ENCODE data around the gene RNF130. TPM values are rescaled to one million over a fixed set of nuclear protein-coding genes. Genes with fewer than 3 reads are reported as not detected.

Gene RNF130
- total and polyA plus RNA-seq, 9 donors = 54.7 to 120 (median 67.1) TPM

- Histone ChIP-seq H3K27ac (no peak overlapping the region), H3K9me3 (no peaks in the 10 kb centered on the region), H3K27me3 (no peaks in the 10 kb centered on the region), H3K36me3 (no peaks in the 10 kb centered on the region), H3K4me1 (ENCODE audit: insufficient read depth) (no peaks in the 10 kb centered on the region), H3K4me3 (no peak overlapping the region)
- TF ChIP-seq EP300 (IDR thresholded peaks at IDR 0.05) (no peak), POLR2A (IDR thresholded peaks at IDR 0.05) (no peak), CTCF (IDR thresholded peaks at IDR 0.05) (no peak)
- intact Hi-C loops (cut with DNase I) = no loop called here
- DNase-seq = no peak
- WGBS, 3 donors = 92 to 94% (median 93%) methylated on average over 3 of the region's 3 CpGs
Measured at GRCh38 chr5:180104168-180104530, 32.6 kb upstream of the RNF130 start.

- Histone ChIP-seq H3K9me3 (no peaks in the 10 kb centered on the region), H3K27ac (no peak overlapping the region), H3K4me1 (ENCODE audit: insufficient read depth) (no peaks in the 10 kb centered on the region), H3K27me3 (no peaks in the 10 kb centered on the region), H3K36me3 (no peaks in the 10 kb centered on the region), H3K4me3 (no peak overlapping the region)
- TF ChIP-seq EP300 (IDR thresholded peaks at IDR 0.05) (no peak), POLR2A (IDR thresholded peaks at IDR 0.05) (no peak), CTCF (IDR thresholded peaks at IDR 0.05) (no peak)
- intact Hi-C loops (cut with DNase I) = no loop called here
- DNase-seq = no peak
- WGBS, 3 donors = 80 to 83% (median 81%) methylated on average over 6 of the region's 6 CpGs
Measured at GRCh38 chr5:180103487-180104167, 32.1 kb upstream of the RNF130 start.

- intact Hi-C loops (cut with DNase I) = no loop called here
- no peaks in the 10 kb centered on the region for H3K4me1 ChIP-seq (ENCODE audit: insufficient read depth)
- H3K27me3 ChIP-seq = no peaks in the 10 kb centered on the region
- WGBS, 3 donors = 64 to 75% (median 73%) methylated on average over 9 of the region's 9 CpGs
- TF ChIP-seq EP300 (IDR thresholded peaks at IDR 0.05) (no peak), POLR2A (IDR thresholded peaks at IDR 0.05) (no peak), CTCF (IDR thresholded peaks at IDR 0.05) (no peak)
- no peak overlapping the region for H3K4me3 ChIP-seq
- no peaks in the 10 kb centered on the region for H3K36me3 ChIP-seq
- no peaks in the 10 kb centered on the region for H3K9me3 ChIP-seq
- no peak for DNase-seq
- no peak overlapping the region for H3K27ac ChIP-seq
Measured at GRCh38 chr5:180102636-180103035, 31.1 kb upstream of the RNF130 start.

- Histone ChIP-seq H3K4me3 (no peak overlapping the region), H3K27me3 (no peaks in the 10 kb centered on the region), H3K4me1 (ENCODE audit: insufficient read depth) (no peaks in the 10 kb centered on the region), H3K27ac (no peak overlapping the region), H3K36me3 (no peaks in the 10 kb centered on the region), H3K9me3 (no peaks in the 10 kb centered on the region)
- WGBS, 3 donors = 87 to 89% (median 89%) methylated on average over 20 of the region's 20 CpGs
- TF ChIP-seq EP300 (IDR thresholded peaks at IDR 0.05) (no peak), POLR2A (IDR thresholded peaks at IDR 0.05) (no peak), CTCF (IDR thresholded peaks at IDR 0.05) (no peak)
- intact Hi-C loops (cut with DNase I) = no loop called here
- no peak for DNase-seq
Measured at GRCh38 chr5:180101451-180102105, 30.0 kb upstream of the RNF130 start.
